ENCODE results near the gene TOX2.

The TOX2 gene

DNA sequence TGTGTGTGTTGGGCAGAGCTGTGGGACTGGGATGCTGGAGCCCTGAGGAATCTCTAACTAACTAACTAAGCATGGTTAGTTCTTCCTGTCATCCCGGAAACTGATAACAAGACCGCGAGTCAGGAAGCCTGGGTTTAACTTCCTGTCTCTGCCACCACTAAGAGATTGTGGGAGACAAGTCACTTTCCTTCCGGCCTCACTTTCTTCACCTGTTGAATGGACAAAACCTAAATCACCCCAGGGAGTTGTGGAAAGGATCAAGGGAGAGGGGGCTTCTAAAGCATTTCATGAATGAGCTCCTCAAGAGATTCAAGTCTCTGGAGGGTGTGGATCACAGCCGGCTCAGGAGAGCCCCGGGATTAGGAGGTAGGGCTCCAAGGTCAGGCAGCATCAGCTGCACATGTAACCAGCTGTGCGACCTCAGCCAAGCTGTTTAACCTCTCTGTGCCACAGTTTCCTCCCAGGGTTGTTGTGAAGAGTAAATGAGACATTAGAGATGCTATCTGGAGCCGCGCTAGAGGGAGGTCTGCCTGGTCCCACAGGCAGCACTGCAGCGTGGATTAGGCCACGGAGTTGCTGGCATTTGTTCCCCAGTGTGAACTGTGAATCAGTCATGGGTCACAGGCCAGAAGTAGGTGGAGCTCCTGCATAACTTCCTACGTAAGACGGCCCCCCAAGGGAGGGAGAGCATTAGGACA is 105.1 kb downstream of the TOX2 start:
- DNase-seq (ENCODE audit: low read depth in 2 of 2): no peak

DNA sequence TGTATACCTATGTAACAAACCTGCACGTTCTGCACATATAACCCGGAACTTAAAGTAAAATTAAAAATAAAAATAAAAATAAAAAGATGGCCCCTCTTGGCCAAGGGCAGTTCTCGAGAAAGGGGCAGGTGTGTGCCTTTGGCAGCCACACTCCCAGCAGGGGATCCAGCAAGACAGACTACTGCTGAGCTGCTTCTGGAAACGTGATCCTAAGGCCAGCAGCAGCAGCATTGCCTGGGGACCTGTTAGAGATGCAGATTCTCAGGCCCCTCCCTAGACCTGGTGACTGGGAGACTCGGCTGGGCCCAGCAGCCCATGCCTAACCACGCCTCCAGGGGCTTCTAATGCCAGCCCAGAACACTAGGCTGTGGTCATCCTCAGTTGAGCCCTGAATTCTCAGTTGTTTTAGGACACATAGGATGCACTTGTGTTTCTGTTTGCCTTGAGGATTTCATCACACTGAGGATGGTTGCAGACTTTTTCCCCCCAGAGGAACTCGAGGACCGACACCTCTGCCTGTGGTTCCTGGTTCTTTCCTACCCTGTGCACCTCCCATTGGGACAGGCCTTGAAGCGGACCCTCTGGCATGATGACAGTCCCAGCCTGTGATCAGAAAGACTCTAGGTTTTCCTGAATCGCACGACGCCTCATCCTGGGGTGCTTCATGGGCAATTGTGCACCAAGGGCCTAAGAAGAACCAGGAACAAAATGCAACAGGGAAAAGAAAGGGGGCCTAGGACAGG is 105.9 kb downstream of the TOX2 start:
- no peak for DNase-seq (ENCODE audit: low read depth in 2 of 2)

DNA sequence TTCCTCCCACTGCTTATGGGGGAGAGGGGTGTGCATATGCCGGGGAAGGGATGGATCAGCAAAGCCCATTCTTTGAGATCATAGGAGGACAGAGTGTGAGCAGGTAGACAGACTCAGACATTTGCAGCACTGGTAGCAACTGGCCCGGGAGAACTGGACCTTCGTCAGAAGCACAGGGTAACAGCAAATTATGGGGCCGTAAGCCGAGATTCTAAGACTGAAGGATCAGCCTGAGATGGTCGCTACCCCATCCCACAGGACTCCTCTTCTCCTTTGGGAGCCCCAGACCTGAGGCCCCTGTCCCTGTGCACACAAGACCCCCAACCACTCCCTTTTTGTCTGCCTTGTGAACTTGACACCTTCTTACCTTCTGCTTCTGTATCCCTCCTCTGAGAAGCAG is 106.5 kb downstream of the TOX2 start:
- DNase-seq (ENCODE audit: low read depth in 2 of 2): no peak

DNA sequence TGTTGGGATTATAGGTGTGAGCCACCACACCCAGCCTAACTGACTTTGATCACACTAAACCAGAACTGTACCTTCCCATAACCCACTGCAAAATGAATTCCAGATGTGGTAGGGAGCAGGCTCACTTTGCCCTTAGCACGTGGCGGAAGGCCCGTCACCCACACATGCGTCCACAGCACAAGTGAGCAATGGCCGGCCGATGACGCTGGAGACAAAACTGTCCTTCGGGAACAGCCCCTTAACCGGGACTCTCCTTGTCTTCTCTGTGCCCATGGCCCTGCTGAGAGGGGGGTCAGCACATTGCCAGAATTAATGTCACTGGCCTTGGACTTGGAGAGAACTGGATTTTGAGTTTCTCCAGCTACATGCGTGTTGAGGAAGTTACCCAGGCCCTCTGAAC is 107.2 kb downstream of the TOX2 start:
- DNase-seq (ENCODE audit: low read depth in 2 of 2): no peak

DNA sequence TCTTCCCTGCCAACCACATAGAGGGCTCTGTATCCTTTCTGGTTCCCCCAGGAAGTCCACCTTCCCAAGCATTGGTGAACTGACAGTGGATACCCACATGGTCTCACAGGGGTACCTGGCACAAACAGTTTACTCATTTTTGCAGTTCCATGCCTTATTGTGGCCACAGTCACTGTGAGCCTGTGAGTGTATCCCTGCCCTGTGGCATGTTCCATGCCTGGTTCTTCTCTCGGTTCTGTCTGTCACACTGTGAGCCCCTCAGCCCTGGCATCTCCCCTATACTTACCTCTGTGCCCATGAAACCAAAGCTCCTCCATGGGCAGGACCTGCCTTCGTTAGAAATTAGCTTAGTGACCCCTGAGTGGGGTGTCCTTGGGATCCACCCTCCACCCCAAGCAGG is 107.8 kb downstream of the TOX2 start:
- DNase-seq (ENCODE audit: low read depth in 2 of 2): no peak

DNA sequence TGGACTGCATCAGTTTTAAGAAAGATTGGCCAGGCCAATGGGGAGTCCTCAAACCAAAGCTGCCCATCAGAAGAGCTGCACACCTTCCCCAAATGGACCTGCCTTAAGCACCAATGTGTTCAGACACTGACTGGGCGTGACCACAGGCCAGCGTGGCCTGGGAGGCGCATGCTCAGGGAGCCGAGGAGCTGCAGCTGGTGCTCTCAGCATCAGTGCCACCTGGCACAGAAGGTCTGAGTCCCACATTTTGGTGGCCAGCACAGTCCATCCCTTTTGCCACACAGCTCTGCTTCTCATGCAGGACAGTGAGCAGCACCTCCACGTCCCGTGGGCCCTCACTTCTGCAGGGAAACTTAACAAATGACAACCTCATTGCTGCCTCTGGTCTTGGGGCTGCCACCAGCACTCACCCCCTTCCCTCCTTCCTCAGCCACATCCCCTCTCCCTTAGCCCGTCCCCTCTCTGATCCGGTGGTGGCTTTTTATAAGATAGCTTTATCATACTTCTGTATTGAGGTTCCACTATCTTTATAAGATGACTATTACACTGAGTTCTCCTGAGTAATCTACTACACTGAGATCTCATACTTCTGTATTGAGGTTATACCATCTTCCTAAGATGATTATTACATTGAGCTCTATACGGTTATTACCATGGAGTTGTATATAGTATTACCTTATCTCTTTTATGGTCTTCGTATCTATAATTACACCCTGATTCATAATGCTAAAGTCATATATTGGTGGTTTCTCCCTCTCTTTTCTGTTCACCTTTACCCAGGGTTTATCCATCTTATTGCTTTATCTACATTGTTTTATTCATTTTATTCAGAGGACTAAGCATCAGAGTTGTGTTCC is 109.1 kb downstream of the TOX2 start:
- no peak for DNase-seq (ENCODE audit: low read depth in 2 of 2)

DNA sequence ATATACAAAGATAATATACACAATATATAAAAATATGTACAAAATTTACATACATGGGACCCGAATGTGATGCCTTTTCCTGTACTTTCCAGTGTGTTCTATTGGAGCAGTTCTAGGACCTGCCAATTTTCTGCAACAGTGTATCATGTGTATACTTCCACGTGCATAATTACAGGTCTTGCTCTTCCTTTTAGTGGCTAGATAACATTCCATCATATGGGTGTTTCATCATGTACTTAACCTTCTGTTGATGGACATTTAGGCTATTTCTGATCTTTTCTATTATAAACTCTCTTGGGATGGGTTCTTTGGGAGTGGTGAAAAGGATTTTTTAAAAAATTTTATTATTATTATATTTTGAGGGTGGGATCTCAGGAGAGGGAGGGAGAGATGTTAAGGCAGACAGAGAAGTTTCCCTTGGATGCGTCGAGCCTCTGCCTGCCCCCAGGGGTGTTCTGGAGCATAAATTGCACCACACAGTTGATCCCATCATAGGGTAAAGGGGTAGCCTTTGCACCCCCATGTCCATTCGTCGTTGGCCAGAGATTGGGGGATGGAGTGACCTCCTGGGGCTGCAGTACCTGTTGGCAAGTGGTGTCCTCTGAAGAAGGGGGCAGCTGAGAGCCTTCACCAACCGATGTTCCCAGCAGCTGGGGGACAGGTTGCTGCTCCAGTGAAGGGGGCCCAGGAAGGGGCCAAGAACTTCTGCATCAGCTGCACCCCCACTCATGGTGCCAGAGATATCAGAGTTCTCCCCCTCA is 110.3 kb downstream of the TOX2 start:
- DNase-seq (ENCODE audit: low read depth in 2 of 2): no peak

DNA sequence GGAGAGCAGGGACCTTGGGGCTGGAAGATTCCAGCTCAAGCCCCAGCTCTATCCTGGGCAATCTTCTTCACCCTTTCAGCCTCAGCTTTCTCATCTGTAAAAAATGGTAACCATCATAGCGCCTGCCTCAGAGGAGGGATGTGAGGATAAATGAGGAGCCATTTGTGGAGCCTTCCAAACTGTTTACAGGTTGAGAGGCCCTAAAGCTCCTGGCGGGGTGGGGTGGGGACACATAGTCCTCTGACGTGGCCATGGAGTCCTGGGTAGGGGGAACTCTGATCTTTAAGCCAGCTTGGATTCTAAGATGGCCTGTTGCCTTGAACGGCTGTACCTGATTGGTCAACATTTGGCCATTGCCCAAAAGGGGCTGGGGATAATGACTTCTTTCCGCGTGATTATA is 111.1 kb downstream of the TOX2 start:
- DNase-seq (ENCODE audit: low read depth in 2 of 2): no peak

DNA sequence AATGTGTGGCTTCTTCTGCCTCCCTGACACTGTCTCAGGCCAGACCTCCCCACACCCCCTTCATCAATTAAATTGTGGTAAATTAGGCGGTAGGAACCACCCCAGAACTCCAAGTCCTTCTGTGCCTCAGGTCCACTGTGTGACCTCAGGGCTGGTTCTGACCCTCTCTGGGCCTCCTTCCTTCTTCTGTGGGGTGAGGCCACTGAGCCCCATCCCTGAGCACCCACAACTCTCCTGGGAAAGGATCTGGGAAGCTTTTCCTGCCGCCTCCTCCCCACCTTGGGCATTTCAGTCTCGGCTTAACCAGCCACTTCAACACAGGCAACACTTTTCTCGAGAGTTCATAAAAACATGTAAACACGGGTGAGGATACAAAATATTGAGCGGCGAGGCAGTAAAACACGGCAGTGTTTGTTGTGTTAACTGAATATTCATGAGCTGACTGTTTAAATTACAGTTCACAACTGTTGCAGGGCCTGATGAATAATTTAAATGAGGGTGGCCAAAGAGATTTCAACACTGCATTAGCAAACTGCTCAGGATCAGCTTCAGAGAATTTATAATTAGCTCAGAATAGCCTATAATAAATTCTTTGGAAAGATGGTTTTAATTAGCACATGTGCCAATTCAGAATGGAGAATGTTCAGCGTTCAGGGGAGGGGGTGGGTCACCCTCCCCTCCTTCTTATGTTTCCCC is 112.1 kb downstream of the TOX2 start:
- DNase-seq (ENCODE audit: low read depth in 2 of 2): peak; percentile 82 to 85

DNA sequence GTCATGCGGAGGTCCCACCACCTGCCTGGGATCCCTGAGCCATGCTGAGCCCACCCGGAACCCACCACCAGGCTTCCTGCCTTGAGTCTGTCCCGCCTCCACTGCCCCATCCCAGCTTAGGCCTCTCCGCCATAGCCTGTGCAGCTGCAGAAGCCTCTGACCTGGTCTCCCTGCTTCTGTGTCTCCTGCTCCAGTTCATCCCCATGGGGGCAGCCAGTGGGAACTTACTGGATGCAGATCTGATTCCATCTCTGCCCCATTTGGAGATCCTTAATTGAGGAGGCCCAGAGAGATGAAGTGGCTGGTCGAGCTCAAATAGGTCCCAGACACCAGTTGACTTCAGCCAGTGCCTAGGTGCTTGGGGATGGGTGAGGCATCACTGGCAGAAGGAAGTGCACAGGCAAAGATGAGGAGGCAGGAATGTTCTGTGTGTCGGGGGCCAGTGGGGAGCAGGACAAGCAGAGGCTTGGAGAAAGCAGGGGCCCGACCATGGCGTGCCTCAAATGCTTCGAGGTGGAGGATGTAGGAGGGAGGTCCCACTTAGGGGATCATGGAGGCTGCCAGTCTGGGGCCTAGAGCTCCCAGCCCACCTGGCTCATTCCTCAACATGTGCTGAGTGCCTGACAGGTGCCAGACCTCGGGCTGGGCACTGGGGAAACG is 112.8 kb downstream of the TOX2 start:
- no peak for DNase-seq (ENCODE audit: low read depth in 2 of 2)

DNA sequence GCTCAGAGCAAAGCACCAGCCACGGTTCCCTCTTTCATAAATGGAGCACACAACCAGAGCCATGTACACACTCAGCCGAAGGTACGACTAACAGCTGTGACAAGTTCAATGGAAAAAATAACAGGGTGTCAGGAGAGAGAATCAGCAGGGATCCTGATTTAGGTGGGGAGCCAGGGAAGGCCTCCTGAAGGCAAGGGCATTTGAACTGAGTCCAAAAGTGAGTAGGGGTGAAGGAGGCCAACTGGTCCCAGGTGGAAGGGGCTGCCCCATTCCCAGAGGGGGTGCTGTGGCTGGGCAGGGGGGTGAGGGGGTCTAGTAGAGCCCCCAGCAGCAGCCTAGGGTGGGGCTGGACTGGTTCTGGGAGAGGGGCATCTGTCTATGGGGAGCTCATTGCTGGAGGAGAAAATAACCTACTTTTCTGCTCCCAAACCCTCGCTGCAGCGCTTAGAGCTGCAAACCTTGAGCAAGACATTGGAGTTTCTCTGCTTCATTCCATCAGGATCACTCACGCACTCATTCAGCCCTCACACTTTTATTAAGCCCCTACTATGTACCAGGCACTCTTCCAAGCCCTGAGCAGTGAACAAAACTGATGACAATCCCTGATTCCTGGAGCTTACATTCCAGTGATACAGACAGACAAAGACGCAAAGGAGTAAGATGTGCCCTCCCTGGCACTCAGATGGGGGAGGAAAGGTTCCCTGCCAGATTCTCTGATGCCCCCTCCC is 113.5 kb downstream of the TOX2 start:
- no peak for DNase-seq (ENCODE audit: low read depth in 2 of 2)

DNA sequence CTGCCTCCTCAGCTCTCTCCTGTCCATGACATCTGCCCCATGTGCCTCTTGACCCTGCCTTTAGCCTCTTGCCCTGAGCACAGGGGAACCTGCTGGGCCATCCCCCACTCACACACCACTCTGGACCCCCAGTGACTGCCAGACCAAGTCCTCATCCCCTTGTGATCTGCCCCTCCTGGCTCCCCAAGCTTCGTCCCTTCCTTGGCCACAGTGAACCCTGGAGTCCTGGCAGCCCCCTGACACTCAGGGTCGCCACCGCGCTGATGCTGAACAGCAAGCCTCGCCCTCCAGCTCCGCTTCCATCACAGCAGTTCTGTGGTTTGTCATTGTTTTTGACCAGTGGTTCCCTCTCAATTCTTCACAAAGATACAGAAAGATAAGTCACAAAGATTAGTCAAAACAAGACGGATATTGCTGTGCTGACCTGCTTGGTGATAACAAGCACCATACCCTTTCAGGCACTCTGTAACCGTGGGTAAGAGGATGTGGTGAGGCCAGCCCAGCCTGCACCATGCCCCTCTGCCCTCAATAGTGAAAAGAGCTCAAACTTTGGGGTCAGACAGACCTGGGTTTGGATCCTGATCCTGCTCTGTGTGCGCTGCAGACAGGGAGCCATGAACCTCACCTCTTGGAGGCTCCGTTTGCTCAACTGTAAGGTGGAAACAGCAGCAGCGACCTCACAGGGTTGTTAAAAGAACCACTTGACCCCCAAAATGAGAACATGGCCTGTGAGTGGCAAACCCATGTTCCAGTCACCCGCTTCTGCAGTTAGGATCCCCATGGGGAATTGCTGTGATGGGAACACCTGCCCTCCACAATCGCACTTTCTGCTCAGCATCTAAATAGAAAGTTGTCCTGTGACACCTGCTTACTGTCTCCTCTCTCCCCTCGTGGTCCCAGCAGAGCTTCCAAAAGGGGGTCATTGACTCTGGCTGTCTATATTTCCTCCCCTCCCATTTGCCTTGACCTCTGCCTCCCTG is 114.5 kb downstream of the TOX2 start:
- no peak for DNase-seq (ENCODE audit: low read depth in 2 of 2)

DNA sequence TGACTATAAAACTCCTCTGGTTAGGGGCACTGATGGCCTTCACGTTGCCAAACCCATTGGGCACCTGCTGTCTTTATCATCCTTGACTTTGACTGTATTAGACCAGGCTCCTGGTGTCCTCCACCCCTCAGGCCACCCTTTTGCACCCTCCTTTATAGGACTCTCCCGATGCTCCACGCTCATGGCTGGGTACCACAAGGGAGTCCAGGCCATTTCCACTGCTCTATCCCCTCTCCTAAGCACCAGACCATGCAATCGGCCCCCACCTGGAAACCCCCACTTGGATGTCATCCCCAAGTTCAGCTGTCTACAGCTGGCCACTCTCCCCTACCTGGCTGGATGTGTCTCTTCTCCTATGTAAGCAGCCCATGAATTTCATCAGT is 115.2 kb downstream of the TOX2 start:
- DNase-seq (ENCODE audit: low read depth in 2 of 2): no peak

DNA sequence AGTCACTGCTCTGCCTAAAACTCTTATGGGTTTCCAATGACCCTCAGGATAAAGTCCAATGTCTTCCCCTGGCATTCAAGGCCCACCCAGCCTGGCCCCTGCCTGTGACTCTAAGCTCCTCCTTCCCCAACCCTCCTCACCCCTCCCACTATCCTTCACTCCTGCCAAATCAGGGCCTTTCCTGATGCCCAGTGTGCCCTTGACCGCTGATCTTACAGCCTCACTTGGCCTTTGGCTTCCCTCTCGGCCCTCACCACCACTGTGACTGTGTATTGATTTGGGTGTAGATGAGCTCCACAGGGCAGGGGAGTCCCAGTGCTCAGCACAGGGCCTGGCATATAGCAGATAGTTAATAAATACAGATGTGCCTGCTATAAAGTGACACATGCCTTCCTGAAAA is 115.7 kb downstream of the TOX2 start:
- no peak for DNase-seq (ENCODE audit: low read depth in 2 of 2)

DNA sequence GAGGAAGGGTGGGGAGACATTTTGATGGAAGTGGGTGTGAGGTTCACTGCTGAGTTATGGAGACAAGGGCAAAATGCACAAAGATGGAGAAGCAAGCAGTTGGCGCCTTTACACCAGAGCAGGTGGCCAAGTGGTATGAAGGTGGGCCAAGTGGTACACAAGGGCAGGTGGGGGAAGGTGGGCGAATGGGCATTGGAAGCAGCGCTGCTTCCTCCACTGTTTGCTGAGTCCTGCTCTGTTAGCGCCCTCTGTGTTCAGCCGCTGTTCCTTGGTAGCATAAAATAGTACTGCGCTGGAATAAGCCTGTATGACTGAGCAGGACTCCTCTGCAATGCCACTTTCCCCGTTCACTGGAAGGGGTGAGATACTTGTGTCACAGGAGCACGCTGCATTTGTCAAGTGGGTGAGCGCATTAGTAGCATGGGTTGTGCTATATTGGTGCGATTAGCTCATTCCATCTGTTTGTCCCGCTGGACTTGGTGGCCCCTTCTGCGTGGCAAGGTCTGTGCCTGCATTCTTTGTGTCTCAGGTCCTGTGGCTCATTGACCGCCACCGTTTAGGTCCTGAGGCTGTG is 116.4 kb downstream of the TOX2 start:
- no peak for DNase-seq (ENCODE audit: low read depth in 2 of 2)

DNA sequence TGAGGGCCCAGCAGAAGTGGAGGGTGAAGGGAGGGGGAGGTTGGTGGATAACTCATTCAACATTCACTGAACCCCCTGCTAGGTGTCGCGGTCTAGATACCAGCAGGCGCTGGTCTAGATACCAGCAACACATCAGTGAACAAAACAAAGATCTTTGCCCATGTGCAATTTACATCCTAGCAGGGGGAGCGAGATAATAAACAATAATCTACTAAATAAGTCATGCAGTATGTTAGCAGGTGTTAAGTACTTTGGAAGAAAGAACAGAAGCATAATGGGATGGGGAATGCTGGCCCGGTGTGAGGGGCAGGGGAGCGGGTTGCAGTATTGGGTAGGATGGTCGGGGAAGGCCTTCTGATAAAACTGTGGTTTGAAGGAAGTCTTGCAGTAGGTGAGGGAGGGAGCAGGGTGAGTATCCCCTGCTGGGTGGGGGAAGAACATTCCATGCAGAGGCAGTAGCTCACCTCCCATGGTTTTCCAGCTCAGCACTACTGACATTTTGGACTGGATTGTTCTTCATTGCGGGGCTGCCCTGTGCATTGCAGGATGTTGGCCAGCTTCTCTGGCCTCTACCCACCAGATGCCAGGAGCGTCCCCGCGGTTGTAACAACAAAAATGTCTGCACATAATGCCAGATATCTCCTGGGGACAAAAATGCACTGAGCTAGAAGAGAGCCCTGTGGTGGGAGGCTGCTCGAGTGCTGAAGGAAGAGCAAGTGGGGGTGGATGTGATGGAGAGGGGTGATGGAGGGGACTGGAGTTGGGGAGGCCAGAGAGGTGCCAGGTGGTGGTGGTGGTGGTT is 117.3 kb downstream of the TOX2 start:
- DNase-seq (ENCODE audit: low read depth in 2 of 2): no peak

DNA sequence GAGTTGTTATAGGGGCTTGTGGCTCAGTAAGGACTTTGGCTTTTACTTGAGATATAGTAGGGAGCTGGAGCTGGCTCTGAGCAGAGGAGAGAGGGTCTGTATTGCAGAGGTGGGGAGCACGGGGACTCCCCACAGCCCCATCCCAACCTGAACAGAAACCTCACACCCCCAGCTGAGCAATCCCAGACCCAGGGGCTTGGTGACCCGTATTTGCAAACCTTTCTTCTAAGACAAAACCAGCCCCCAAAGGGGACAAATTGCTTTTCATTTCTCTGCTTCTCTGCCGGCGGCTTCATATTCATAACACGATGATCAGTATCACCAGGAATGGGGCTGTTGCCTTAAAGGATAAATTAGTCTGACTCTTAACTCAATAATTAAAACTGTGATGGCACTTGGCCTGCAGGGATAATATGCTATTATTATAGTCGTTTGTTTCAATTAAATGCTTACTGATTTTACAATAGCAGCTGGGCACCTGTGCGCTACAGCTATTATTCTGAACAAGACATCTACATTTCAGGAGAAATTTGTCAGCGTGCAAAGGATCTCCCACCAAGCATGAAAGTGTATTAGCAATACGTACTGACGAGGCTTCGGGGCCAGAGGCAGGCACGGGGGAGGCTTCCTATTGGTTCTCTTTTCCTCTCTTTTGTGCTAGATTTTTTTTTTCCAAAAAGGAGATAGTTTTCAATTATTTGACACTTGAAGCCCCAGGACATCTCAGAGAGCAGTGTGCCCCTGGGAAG is 118.1 kb downstream of the TOX2 start:
- DNase-seq (ENCODE audit: low read depth in 2 of 2): no peak

Measured in fibroblast of skin of left quadriceps (primary cell).